Omental fat pad (tissue), 4 donors: ENCODE measurements around the gene CBY2. TPM values are rescaled to one million over a fixed set of nuclear protein-coding genes. Genes with fewer than 3 reads are reported as not detected.

Source experiments
- ATAC-seq: fragments of 150-250 bp; one replicate; pipeline ENCODE4 v1.9.1; 2016; ENCODE audit warnings: mild to moderate bottlenecking, moderate library complexity; ENCODE audit not compliant: low FRiP score
- DNase-seq: peaks from one replicate; pipeline ENCODE4 v3.0.0-alpha.2; 2019; ENCODE audit warnings: low spot score
- CTCF ChIP-seq, 3 donors: fragments of 450-650 bp; IDR thresholded peaks; one replicate each; pipeline ENCODE4 v1.5.1; 2016 to 2017; ENCODE audit warnings: antibody characterized with exemption in 3 of 3, mild to moderate bottlenecking in 3 of 3, moderate library complexity in 2 of 3
- total RNA-seq, 4 donors: library from RNA; depleted of rRNA; stranded (reverse); fragments of >200 nt; gene quantifications; one replicate each; pipeline ENCODE4 v1.1.0, GENCODE V29; 2016

Gene CBY2
- total RNA-seq, 4 donors from 2014 or later = not detected

DNA sequence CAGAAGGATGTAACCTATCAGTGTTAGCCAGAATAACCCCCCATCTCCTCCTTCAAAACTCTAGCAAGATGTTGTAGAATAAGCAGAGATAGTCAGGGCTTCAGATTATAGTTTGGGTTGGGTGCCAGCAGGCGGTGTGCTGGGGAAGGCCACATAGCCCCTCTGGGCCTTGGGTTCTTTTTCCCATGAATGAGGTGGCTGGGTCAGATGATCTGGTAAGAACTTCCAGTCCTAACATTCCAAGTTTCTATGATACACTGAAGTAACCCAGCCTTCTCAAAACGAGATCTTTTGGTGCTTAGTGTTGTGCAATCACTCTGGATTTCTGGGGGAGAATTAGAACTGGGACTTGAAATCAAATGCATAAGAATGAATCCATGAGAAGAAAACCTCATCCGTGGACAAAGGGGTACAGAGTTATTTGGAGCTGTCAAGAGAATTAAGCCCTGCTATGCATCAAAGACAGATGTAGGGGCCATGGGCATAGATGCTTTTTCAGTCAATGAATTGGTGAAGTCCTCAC lies 810 bp downstream of the CBY2 start:
- ATAC-seq (no peak), DNase-seq (no peak)
- no peak for TF ChIP-seq CTCF (IDR thresholded peaks at IDR 0.05)

- TF ChIP-seq CTCF (IDR thresholded peaks at IDR 0.05) = no peak
- DNase-seq (no peak), ATAC-seq (no peak)
Observed at GRCh38 chr13:45704211-45704739, 2.2 kb downstream of the CBY2 start.

- DNase-seq = no peak
- TF ChIP-seq CTCF (IDR thresholded peaks at IDR 0.05) = no peak
- no peak for ATAC-seq
Observed at GRCh38 chr13:45704854-45705695, 3.0 kb downstream of the CBY2 start.

DNA sequence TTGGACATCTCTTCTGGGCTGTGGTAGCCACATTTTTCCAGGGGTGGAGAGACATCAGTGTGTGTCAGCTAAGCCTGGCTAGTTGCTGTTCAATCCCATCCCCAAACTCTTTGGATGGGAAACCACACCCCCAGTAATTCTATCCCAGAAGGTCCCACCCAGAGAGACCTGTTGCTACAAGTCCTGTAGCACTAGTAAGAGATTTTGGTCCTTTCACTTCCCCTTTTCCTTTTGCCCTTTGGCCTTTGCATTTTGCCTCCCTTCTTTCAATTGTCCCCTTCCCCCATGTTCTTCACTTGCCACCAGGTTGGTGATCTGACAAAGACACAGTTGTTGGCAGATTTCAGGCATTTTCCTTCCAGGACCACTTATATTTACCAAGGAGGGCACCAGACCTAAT lies 3.8 kb downstream of the CBY2 start:
- DNase-seq = no peak
- no peak for ATAC-seq
- no peak for TF ChIP-seq CTCF (IDR thresholded peaks at IDR 0.05)

DNA sequence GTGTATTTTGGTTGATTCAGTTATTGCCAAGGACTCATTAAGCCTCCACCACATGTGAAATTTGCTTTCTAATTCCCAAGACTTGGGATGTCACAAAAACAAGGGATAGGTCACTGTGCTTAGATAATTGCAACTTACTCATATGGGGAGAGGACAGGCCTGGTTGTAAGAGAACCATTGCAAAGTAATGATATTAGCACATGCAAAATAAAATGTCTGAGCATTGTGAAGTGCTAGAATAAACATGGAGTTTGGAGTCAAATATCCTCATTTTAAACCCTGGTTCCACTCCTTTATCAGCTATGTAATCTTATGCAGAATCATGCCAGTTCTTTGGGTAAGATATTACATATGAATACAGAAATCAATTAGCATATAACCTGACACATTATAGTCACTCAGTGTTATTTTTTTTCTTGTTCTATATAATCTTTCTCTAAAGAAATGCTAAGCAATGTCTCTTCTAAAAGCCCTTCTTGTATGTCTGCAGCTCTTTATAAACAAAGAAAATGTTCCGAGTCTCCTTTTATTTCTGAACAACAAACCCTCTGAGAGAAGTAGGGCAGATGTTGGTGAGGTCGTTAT lies 5.5 kb downstream of the CBY2 start:
- ATAC-seq = no peak
- TF ChIP-seq CTCF (IDR thresholded peaks at IDR 0.05) = no peak
- DNase-seq = no peak

DNA sequence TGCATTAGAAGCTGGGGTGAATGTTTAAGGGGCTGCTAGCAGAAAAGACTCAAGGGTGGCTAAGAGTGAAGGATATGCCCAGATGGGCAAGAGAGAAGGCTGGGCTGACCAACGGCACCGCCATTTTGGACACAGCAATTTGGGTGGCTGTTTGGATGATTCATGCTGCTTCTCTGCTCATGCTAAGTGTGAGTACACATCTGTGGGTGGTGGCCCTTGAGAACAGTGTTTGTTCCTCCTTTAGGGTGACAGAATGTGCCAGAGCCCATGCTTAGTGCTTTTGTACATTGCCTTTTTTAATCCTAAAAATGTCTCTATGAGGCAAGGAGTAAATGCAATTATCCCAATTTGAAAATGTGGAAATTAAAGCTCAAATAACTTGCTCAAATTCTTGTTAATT lies 9.8 kb downstream of the CBY2 start:
- DNase-seq (no peak), ATAC-seq (no peak)
- TF ChIP-seq CTCF (IDR thresholded peaks at IDR 0.05) = no peak
